UCSD-AML1 (cell line): ENCODE results near the gene NKD1.

Source experiments
- DNase-seq: peaks from one replicate; lab custom pipeline; 2025; ENCODE audit not compliant: unreplicated experiment; lab: John Stamatoyannopoulos, UW

The NKD1 gene

DNA sequence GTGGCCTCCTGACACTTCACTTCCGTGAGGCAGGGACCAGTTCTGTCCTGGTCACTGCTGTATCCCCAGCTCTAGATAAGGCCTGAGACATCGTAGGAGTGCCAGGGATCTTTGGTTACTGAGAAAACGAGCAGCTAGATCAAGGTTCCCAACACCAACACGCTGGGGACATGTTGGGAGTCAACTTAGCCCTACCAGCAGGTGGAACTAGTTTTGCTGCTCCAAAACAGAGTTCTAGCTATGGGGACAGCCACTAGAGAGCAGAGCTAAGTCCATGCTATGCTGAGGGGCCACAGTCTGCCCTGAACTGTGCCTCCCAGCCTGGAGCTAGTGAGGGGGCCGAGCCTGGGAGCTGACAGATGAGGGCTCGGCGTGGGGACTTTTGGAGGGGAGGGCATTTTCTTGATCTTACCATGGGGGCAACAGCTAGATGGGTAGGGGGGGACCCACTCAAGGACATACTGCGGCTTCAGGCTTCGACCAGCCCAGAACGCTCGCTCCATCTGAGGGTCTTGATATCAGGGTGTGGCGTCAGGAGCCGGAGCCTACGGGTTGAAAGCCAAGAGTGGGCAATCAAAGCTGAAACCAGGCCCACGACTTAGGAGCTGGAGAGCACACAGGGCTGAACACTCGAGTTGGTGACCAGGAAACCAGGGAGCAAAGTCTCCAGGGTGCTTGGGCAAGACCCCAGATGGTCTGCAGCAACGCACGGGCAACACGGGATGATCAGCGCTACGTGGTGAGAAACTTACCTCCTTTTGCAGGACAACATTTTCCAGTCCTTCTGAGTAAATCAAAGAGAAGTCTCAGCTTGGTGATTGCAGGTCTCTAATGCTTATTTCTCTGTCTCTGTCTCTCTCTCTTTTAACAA is 119.5 kb downstream of the NKD1 start:
- DNase-seq, result no peak

DNA sequence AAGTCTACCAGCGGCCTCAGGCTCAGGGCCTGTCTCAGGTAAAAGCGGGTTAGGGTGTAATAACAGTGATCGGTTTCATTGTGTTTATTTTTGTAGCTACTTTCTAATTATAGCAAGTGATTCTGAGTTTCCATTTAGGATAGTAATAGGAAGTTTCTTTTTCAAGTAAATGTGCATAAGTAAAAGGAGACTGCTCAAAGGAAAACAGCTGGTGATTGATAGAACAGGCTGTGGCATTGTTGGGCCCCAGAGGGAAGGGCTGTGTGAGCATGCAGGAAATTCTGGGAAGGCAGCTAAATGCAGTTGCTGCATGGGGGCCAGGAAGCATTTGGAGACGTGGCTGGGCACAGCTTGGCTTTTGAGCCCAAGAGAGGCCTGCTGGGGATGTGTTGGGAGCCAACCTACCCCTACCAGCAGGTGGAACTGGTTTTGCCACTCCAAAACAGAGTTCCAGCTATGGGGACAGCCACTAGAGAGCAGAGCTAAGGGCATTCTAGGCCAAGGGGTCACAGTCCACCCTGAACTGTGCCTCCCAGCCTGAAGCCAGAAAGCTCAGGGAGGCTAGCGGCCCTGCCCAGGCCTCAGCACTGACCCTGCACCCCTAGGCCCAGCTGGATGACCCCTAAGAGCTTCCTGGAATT is 120.3 kb downstream of the NKD1 start:
- peak; percentile 75 for DNase-seq

DNA sequence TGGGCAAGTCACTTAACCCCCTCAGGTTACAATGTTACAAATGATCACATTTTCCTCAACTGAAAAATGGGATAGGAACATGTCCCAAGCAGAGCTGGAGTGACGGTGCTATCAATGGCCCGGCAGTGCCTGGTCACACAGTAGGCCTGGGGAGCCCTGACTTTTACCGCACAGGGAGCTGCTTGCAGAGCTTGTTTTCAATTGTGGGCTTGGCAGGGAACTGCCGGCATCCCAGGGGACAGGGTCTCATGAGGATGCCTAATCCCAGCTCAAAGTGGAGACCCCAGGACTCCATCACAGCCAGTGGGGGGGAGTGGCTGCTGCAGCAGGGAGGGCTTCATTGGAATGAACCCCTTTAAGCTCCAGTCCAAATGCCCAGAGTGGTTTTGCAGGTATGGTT is 121.5 kb downstream of the NKD1 start:
- DNase-seq, result no peak

DNA sequence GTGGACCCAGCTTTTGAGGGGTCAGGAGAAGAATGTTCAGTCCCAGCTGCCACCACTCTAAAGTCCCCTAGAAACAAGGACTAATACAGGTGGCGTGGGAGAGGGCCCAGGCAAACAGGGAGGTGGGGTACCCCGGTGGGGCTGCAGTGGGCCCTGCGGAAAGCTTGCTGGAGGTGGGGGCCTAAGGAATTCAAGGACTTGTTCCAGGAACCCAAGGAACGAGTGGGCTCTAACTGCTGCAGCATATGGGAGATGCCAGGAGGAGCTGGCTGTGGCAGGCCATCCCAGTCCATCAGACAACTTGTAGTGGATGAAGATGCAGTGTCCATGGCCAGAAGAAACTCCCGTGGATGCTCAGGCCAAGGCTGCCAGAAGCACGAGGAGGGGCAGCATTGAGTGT is 122.3 kb downstream of the NKD1 start:
- no peak for DNase-seq

DNA sequence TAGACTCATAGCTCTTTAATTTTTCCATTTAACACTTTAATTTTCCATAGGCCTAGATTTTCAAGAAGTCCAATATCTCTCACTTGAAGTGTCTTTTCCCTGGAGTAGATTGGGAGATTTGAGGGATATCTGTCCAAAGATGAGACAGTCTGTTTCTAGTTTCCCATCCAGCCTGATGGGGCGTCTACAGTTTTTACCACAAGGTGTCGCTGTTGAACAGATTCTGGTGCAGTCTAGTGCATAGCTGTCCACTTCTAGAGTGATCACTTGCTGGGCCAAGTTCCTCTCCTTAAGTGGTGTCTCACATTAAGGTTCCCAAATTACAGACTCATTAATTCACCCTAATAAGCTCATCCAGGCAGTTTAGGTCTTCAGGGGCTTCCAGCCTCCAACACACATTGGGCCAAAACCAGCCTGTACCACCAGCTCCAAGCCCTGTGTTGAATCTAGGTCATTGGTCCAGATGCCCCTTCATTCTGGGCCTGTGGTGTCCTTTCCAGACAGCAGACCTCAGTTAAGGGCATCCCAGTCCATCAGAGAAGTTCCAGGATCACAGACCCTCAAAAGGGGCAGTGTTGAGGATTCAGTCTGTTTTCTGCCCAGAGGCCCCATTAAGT is 123.6 kb downstream of the NKD1 start:
- peak; percentile 58 for DNase-seq

DNA sequence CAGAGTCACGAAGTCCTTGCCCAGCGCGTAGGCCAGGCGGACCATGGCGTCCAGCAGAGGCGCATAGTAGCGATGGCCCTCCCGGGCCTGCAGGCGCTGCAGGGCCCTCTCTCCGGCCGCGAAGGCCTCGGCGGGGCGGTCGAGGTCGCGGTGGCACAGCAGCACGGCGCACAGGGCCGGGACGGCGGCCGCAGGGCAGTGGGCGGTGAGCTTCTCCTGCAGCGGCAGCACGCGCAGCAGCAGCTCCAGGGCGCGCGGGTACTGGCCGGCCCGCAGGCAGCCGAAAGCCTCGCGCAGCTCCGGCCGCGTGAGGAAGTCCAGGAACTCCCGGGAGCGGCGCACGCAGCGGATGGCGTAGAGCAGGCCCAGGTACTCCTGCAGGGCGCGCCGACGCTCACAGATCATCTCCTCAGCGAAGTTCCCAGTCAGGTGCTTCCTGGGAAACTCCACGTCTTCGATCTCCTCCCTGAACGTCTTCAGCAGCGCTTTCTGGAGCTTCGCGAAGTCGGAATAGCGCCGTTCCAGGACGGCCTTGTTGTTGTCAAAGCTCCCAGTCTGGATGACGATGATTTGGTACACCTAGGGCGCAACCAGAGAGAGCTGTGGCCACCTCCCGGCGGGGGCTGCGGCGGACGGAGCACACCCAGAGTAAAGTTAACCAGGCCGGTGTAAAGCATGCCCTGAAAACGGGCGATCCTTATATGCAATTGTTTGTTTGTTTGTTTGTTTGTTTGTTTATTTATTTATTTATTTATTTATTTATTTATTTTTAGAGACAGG is 125.5 kb downstream of the NKD1 start:
- no peak for DNase-seq

DNA sequence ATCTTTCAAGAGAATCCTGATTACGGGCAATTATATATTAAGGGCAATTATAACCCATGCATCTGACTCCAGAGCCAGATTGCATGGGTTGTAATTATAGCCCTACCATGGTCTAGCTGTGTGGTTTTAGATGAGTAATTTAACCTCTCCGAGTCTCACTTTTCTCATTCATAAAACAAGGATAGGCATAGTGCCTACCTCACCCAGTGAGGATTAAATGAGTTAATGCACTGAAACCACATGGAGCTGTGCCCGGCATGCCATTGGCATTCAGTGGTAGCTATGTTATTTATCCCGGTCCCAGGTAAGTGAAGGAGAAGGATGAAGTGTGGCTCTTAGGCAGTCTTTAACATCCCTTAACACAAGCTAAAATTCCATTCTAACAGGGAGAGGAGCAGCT is 126.6 kb downstream of the NKD1 start:
- DNase-seq, result no peak

DNA sequence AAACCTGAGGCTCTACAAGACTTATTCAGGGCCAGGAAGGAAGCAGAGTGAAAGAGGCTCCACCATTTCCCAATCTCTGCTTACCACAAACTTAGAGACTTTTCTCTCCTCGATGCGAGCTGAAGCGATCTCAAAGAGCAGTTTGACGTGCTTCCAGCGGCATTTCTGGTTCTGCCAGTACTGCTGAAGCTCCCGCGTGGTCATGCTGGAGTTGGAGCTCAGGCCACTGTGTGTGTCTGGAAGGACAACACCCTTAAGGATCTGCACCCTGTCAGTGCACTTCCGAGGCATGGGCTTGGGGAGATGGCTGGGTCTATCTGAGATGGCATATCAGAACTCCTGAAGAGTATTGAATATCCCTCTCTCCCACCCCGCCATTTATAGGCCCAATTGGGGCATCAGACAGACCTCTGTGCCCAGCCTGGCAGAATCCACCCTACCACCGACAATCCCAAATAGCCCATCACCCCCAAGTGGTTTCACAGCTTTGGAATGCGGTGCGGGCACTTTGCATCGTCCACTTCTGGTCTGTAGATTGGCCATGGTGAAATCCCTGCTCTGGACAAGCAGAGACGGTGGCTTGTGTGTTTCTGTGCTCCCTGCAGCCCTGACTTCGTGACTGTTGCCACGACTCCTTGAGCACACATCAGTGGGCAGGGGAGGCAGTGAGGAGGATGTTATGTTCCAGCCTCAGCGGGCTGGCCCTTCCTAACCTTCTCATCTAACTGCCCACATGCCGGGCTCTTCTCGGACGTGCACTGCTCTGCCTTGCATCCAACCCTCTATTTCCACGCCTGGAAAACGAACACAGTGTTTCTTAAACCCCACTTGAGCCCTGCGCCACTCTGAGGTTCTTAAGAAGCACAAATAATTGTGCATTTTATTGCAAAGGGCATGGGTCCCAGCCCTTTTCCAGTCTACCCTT is 127.8 kb downstream of the NKD1 start:
- no peak for DNase-seq

DNA sequence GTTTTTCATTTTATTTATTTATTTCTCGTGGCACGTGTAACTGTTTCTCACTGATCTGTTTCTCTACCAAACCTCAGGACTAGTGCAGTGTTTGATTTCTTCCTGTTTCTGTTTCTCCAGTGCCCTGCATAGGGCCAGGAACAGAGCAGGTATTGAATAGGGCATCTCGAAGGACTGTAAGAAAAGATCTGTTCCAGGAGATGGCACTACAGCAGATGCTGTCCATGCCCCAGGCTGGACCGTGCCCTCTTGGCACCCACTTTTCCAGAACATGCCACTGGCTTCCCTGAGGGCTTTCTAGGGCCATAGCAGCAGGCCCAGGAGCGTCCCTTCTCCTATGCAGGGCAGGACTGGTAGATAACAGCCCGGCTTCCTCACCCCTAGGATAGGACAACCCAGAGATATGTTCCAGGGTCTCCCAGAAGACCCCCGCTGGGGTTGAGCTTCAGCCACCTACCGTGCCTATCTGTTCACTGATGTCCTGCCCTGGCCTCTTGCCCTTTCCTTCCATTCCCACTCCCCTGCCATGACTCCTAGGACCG is 128.6 kb downstream of the NKD1 start:
- DNase-seq, result no peak

DNA sequence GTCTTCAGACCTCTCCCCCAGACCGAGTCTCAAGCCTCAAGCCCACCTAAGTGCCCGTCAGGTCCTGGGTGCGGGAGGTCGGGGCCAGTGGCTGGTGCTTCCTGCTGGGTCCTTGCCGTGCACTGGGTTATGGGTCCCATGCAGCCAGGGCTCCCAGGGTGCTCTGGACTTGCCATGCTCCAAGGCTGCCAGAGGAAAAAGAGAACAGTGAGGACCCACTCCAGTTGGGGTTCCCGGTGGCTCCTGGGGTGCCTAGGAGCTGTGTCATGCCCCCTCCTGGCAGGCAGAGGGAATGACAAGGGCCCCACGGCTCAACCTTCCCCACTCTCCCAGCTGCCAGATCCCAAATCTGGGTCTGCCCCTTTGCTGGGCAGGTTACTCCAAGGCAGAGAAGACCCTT is 129.2 kb downstream of the NKD1 start:
- DNase-seq, result no peak

DNA sequence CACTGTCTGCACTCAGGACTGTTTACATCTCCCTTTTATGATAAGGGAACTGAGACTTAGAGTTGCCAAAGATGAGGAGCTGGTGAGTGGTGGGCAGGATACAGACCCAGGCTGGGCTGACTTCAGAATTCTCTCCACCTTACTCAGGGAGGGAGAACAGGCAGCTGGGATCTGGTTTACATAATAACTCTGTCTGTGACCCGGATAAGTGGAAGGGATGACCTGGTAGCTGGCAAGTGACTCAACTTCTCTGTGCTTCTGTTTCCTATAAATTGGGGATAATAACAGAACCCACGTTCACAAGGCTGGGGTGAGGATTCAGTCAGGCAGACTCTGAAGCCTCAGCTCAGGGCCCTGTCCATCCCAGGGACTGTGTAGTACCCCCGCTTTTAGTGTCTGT is 130.3 kb downstream of the NKD1 start:
- DNase-seq, result no peak

DNA sequence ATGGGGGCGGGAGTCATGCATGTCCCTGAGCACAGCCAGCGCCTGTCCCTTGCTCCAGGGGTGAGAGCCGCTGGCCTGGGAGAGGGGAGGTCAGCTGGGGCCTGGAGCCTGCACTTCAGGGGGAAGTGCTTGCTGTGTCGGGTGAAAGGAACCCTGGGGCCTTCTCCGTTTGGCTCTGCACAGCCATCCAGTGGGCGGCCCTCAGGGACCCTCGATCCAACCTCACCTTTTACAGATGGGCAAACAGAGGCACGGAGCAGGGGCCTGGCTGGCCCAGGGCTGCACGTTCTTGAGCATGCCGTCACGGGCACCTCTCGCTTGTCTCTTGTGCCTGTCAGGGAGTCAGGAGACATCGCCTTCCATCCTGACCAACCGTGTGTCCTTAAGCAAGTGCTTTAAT is 131.1 kb downstream of the NKD1 start:
- DNase-seq, result no peak

DNA sequence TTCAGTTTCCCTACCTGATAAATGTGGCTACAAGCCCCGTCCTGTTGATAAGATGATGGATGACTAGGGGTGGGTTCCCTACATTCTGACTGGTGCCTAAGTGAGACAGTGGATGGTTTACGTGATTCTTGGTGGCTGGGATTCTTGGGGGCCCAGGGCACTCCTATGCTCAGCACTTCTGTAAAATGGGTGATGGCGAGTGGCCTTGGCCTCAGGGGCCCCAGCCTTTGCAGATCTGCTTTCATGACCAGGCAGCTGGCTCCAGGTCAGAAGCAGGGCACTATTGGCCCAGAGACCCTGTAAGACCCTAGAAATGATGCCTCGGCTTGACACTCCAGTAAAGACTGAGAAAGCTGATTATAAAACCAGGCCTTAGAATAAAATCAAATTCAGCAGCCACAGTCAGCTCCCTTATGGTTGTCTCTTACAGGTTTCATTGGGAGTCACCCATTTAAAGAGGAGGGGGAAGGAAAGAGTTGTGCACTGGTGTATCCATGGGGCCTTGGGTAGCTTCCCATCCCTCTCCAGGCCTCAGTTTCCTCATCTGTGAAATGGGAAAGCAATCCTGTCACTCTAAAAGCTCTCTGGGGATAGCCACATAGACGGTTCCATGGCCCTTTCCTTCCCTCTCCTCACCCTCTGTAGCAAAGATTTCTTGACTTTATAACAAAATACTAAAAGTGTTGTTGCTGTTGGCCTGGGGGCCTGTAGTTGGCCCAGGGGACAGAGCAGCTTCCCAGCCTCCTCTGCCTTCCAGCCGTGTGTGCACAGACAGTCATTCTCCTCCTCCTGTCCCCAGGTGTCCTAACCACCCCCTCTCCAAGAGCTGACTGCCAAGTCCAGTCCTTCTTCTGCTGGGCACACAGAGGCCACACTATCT is 131.7 kb downstream of the NKD1 start:
- no peak for DNase-seq

DNA sequence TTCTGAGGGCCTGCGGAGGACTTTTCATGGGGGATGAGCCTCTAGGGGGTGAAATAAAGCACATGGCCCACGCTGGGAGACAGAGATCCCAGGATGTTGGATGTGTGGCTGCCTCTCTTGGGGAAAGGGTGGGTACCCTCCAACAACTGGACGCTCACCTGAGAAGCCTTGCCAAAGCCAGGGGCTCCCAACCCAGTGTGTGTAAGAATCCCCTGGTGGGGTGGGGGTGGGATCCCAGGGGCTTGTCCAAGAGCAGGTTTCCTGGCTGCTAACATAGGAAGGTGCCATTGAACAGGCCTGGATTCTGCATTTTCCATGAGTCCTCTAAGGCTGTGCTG is 132.3 kb downstream of the NKD1 start:
- no peak for DNase-seq

DNA sequence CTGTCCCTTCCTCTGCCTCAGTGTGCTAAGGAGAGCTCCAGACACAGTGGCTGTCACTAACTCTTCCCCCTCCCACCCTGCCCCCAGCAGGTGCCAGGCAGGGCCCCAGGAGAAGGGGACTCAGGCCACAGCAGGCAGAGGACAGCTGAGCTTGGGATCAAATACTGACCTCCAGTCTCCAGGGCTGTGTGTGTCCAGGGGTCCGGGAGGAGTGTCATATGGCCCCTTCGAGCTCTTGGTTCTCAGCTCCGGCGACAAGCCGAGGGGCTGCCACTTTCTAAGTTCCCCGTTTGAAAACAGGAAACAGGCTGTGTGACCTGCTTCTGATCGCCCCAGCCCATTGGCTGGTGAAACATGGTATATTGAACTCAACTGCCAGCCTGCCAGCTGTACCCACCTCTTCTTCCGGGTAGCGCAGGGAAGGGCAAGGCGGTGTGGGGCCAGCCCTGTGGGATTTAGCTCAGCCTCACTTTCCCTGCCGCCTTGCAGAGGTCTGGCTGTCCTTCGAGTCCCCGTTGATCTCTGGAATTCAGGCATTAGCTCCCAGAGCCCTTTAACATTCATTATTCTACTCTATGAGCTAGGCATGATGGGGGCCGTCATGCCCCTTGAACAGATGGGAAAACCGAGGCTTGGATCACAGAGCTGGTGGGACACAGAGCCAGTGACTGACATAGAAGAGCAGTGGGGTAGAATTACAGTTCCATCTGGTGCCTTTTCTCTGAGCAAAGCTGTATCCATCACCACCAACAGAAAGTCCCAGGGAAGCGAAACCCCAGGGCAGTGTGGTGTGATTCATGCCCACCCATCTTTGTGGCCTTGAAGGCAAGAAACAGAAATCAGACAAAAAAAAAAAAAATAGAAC is 133.1 kb downstream of the NKD1 start, which contains the start of gene SNX20:
Gene SNX20, minus strand, starts transcription at position 292 of the 865 bp plus-strand sequence. CDS start 3,786 bp downstream, outside the sequence.
- peak; percentile 77 for DNase-seq

DNA sequence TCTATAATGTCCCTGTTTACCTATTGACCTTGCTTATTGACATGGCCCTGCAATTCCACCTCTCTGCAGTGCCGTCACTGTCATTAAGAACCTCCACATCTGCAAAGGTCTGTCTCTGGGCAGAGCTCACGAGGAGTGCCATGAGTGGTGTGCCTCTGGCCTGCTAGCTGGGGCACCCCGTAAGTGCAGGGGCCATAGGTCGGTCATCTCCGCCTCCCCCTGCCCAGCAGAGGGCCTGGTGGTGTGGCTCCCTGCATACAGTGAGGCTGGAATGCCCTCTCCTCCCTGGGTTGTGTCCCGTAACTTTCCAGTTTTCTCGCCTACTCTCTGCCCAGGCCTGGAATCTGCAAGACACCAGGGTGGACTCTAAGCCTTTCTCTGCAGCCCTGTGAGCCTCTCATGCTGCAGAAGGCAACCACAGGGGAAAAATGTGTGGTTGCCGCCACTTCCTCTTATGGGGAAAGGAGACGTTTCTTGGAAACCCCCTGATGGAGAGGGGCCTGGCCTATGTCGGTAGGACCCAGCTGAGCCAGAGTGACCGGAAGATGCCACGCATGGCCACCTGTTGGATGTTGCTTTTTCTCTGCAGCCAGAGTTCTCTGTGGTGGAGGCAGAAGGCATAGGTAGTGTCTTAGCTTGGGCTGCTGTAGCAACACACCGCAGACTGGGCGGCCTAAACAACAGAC is 135.6 kb downstream of the NKD1 start:
- peak; percentile 81 for DNase-seq

DNA sequence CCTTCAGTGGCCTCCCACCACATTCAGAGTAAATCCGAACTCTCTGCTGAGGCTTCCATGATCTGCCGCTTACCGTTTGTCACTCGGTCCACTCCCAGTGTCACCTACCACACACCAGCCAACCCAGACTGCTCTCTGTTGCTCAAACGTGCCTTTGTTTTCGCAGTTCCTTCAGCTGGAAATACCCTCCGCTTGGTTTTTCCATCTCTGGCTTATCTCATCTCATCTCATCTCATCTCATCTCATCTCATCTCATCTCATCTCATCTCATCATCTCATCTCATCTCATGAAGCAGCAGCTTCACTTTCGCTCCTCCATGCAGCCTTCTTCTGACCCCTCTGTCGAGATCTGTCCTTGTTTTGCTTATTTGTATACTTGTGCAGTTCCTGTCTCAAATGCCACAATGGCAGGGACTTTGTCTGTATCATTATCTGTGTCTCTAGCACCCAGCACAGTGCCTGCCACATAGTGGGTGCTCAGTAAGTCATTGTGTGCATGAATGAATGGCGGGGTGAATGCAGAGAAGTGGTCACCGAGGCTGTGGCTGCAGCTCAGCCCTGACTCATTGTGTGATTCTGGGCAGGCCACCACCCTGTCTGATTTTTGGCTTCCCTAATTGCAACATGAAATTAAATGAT is 136.7 kb downstream of the NKD1 start:
- DNase-seq, result no peak
